ENCODE measurements around the gene PPY.
"Not testable (repeated sequence)": the region's sequence is repeated elsewhere in the genome, so short reads cannot be mapped to it uniquely, and the experiment has no call there.

The PPY gene, protein sequence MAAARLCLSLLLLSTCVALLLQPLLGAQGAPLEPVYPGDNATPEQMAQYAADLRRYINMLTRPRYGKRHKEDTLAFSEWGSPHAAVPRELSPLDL

DNA sequence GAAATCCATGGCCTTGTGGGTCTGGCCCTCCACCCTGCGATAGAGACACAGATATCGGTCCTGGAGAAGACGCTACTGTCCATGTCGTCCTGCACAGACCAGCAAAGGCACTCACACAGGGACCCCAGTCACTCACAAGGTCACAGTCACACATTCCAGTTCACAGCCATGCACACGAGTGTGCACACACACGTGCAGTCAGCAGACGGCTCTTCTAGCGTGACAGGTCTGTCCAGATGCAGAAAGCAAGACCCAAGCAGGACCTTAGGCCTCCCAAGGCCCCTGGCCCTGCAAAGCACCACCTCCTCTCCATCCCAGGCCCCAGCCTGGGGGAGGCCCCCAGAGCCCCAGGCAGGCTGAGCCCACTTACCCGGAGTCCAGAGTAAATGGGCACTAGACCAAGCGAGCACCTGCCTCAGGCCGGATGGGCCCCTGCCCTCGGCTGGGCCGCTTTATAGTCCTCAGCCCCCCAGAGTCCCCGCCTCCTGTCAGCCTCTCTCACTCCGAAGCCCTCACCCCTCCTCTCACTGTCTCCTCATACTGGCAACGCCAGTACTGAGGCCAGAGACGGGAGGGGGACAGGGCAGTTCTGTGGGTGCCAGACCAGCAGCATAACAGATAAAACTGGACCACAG, at the start of gene PPY:
Gene PPY (minus strand): TSS at position 426 of the 635 bp plus-strand sequence. CDS start 822 bp downstream, outside the sequence.
- DNase-seq (ENCODE audit: low read depth in 2 of 2) = no peak

DNA sequence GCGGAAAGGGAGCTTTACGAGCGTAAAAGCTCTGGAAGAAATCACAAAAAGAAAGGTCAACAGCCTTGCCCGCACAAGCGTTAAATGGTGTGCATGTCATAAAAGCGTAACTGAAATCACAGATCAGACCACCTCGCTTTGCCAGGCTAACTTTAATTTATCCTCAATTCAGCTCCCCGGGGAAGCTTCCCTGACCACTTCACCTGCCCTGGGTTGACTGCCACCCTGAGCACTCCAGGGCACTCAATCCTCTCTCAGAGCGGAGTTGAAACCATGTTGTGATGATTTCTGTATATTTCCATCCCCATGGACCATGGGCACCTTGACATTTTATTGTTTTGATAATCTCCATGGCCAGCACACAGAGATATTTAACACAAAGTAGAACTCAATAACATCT, 46.0 kb upstream of the PPY start:
- no peak for DNase-seq (ENCODE audit: low read depth in 2 of 2)

DNA sequence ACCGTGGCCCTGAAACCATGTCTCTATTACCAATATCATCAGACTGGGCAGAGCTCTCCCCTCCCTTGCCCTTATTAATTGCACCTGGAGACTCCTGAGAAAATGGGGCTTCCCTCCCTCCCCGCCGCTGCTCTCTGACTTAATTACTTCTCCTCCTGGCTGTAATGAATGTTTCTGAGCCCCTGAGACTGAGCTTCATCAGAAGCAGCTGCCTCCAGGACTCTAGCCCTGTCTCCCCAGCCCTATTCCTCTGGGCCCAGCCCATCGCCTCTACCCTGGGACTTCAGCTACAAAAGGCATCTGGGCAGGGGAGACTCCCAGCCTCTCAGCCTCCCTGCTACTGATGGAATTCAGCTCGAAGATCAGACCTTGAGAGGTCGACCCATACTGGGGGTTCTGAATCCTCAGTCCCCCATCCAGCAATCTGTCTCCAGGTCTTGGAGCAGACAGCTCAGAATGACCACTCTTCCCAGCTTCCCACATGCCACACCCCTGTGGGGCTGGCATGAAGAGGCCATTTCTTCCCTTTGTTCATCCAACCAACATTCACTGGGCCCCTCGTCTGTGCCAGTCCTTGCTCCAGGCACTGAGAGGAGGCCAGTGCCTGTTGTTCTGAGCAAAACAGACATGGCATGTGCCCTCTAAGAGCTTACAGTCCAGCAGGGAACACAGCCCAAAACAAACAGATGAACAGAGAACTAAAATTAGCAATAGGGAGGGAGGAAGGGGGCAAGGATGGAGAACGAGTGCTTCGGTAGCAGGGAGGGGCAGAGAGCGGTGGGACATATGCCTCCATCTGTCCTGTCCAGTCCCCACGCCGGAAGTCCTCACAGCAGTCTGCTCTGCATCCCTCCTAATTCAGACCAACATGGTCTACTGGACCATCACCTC, 45.1 kb upstream of the PPY start:
- no peak for DNase-seq (ENCODE audit: low read depth in 2 of 2)

DNA sequence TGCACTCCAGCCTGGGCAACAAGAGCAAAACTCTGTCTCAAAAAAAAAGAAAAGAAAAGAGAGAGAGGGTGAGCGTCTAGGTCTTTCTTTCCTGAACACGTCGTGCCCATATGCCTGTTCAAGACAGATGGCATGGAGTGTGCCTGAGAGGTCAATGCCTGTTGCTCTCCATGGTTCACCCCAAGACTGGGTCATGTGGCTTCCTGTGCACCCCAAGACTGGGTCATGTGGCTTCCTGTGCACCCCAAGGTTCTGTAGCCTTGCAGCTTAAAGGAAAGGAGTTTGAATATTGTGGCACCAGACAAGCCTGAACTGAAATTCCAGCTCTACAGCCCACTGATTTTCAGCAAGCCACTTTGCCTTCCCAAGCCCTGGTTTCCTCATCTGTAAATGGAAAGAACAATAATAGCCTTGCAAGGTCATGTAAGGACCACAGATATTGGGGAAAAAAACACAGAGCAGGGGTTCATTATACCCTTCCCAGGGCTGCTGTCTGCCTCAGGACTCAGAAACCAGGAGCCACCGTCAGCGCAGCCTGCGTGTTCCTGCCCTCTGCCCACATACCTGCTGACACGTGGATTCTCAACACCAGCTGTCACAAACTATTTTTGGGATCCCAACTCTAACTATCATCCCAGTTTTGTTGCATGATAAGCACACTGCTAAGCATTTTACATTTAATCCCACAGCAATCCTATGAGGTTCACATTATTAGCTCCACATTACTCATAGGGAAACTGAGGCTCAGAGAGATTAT, 44.1 kb upstream of the PPY start:
- no peak for DNase-seq (ENCODE audit: low read depth in 2 of 2)

DNA sequence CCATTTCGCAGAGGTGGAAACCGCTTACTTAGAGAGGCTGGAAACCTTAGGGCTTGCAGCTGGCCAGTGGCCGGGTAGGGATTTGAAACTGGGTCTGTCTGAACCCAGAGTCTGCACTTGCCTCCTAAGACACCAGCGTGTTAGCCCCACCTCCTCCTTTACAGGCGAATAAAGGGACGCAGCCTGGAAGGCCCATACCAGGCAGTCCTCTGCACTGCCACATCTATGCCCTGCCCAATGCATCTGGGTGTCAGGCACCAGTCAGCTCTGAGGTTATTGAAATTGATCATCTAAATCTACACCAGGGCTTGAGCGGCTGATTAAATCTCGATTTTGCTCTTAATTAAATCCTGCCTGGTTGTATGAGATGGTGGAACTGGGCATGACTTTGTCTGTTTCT, 42.2 kb upstream of the PPY start:
- no peak for DNase-seq (ENCODE audit: low read depth in 2 of 2)

DNA sequence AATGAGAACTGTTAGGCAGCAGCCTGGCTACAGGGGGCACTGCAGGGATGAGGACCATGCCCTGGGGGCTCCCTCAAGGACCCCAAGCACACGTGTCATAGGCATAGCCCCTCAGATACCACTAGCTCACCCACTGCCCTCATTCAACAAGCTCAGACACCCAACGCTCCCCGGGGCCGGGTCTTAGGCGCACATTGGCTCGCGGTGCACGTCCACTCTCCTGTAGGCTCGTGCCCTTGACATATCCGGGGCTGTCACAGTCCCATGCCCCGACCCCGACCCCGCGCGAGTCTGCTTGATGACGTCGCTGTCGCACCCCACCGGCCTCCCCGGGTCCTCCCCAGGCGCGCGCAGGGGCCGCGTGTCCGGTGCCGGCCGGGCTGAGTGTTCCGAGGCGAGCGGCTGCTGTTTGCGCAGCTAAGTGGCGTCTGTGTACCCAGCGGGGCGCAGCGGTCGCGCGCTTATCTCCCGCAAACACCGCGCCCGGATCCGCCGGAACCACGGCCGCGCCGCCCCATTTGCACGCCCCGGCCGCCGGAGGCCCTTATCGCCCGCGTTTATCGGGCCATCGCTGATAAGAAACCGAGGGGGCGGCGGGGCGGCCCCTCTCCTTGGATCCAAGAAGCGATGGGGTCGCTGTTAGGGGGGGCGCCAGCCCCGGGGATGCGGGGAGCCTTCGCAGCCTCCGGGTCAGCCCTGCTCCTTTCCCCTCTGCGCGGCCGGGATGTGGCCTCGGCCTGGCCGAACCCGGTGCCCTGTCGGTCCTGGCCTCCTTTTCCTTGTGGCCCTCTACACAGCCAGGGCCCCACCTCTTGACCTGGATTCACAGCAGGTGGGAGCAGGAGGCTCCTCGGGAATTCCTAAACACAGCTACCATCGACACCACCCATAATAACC, 41.5 kb upstream of the PPY start:
- no peak for DNase-seq (ENCODE audit: low read depth in 2 of 2)

DNA sequence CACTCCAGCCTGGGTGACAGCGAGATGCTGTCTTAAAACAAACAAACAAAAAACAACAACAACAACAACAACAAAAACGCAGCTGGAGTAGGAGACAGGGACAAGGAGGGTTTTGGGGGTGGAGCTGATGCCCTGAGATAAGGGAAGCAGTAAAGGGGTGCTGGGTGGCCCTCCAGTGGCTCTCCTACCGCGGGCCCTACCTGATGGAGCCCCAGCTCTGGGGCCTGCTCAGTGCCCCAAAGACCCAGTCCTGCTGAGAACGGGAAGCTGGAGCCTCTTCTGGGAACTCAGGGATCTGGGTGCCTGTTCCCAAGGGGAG, 40.9 kb upstream of the PPY start:
- no peak for DNase-seq (ENCODE audit: low read depth in 2 of 2)

DNA sequence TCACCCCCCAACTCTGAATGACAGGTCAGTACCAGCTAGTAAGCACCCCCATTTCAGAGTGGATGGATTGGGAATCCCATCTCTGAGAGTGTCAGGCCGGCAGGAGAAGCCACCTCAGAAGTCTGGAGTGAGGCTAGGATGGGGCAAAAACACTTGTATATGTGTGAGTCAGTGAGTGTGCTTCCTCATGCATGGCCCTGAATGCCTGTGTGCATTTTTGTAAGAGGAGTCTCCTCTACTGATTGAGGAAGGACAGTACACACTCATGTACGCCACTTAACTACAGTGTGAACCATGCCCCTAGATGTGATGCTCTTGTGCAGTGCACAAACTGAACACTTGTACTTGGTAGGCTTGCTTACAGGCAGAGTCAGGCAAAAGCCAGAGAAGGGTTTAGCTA, 39.9 kb upstream of the PPY start:
- DNase-seq (ENCODE audit: low read depth in 2 of 2) = no peak

DNA sequence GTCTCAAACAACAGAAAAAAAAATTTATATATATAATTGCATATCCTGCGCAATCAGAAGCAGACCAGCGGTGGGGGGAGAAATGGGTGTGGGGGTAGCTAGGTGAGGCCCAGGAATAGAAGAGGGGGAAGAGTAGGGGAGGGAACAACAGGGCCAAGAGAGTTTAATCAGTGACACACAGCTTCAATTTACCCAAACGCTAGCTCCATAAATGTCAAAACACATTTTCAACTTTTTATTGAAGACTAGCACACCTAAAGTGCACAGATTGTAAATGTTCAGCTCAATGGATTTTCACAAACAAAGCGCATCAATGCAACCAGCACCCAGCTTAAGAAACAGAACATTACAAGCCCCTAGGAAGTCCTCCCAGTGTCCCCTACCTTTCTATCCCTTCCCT, 37.4 kb upstream of the PPY start:
- no peak for DNase-seq (ENCODE audit: low read depth in 2 of 2)

DNA sequence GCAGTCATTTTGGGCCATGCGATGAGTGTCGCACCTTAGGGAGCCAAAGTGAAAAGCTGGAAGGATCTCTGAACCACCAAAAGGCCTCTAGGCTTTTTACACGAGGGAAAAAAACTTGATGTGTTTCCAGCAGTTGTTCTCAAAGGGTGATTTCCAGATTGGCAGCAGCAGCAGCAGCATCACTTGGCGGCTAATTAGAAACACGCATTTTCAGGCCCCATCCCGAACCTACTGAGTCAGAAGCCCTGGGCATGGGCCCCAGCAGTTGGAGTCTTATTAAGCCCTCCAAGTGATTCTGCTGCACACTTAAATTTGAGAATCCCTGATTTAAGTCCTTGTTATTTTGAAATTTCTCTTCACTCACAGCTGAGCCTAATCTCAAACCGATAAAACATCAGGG, 36.7 kb upstream of the PPY start:
- no peak for DNase-seq (ENCODE audit: low read depth in 2 of 2)

DNA sequence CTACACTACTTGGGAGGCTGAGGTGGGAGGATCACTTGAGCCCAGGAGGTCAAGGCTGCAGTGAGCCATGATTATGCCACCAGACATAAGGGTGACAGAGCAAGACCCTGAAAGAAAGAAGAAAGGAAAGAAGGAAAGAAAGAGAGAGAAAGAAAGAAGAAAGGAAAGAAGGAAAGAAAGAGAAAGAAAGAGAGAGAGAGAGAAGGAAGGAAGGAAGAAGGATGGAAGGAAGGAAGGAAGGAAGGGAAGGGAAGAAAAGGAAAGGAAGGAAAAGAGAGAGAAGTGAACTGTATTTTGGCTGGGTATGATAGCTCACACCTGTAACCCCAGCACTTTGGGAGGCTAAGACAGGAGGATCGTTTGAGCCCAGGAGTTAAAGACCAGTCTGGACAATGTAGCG, 35.8 kb upstream of the PPY start:
- DNase-seq (ENCODE audit: low read depth in 2 of 2) = no peak

DNA sequence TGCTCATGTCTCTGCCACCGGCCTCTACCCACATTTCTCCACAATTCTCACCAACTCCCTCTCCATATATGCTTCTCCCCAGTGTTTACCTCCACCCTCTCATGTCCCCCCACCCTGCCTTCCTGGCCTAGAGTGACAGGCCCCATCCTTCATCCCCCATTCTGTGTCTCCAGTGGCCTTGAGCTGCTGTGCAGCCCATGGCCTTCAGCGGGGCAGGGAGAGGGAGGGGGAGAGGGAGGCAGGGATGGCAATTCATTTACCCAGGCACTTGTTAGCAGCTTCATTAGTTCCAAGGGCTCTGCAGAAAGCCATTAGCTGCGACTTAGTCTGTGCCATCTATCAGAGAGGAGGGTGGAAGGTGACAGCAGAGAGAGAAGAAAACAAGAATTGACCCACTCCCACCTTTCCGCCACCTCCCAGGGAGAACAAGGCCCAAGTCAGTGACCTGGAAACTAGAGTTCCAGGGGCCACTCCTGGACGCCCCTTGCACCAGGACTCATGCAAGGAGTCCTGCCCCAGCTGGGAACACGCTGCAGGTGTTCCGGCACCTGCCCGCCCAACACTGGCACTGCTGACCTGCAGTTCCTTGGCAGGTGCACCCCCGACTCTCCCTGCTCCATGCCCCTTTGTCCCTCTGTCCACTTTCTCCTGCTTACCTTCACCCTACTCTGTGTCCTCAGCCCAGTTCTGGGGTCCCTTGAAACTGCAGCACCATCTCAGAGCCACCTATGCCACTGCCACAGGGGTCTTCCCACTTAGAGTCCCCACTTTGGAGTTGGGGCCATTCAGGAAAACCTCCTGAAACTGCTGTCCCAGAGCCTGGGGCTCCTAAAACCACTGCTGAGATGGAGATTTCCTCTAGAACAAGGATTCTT, 34.9 kb upstream of the PPY start:
- DNase-seq (ENCODE audit: low read depth in 2 of 2) = no peak

DNA sequence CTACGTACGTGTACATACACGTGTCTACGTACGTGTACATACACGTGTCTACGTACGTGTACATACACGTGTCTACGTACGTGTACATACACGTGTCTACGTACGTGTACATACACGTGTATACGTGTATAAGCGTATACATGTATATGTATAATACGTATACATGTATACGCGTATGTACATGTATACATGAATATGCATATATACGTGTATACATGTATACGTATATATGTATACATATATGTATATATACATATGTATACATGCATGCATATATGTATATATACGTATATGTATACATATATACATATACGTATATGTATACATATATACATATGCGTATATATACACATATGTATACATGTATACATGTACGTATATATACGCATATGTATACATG, 33.6 kb upstream of the PPY start:
- no peak for DNase-seq (ENCODE audit: low read depth in 2 of 2)

DNA sequence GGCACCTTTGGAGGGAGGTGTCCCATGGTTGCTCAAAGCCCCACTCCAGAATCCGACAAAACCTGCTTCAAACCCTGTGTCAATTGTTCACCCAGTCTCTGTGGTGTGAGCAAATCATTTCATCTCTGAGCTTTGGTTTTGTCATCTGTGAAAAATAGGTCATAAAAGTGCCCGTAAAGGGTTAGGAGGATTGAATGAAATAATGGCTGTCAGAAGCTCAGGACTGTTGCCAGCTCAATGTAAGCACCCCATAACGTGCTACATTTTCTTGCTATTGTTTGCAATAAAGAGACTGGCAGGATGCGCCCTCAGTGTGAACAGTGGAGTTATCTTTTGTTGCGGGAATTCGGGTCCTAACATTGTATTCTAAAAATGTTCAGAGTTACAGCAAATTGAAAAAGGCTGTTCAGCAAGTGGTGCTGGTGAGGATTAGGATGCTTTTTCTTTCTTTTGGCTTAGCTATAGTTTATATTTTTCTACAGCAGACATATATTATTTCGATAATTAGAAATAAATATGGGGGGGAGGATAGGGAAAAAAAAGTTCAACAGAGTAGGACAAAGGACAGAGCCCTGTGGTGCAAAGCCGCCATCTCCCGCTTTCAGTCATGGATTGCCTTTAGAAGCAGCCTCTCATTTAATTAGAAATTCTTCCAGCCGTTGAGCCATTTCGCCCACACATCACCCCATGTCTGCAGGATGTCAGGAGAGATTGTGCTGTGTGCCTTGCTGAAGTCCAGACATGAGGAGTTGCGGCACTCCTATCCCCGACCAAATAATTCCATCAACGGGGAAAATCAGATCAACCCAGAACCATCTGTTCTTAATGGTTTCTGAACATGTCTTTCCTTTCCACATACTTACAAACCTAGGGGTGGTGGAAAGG, 32.3 kb upstream of the PPY start:
- no peak for DNase-seq (ENCODE audit: low read depth in 2 of 2)

DNA sequence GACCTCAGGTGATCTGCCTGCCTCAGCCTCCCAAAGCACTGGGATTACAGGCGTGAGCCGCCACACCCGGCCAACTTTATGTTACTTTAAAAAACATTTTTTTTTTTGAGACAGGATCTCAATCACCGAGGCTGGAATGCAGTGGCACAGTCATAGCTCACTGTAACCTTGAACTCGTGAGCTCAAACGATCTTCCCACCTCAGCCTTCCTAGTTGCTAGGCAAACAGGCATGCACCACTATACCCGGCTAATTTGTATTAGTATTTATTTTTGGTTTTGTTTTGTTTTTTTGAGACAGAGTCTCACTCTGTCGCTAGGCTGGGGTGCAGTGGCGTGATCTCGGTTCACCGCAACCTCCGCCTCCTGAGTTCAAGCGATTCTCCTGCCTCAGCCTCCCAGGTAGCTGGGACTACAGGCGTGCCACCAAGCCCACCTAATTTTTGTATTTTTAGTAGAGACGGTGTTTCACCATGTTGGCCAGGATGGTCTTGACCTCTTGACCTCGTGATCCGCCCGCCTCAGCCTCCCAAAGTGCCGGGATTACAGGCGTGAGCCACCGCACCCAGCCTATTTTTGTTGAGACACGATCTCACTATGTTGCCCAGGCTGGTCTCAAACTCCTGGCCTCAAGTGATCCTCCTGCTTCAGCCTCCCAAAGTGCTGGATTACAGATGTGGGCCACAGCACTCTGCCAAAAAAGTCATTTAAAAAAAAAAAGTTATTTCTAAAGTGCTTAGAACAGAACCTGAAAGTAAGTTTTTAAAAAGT, 30.4 kb upstream of the PPY start:
- not testable (repeated sequence) for DNase-seq (ENCODE audit: low read depth in 2 of 2)

DNA sequence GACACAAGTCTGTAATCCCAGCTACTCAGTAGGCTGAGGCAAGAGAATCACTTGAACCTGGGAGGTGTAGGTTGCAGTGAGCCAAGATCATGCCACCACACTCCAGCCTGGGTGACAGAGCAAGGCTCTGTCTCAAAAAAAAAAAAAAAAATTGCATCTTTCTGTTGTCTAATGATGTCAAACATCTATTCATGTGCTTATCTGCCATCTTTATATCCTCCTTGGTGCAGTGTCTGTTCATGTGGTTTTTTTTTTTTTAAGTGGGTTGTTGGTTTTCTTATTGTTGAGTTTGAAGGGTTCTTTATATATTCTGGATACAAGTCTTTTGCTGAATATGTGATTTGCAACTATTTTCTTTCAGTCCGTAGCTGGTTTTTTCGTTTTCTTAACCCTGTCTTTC, 29.2 kb upstream of the PPY start:
- not testable (repeated sequence) for DNase-seq (ENCODE audit: low read depth in 2 of 2)

DNA sequence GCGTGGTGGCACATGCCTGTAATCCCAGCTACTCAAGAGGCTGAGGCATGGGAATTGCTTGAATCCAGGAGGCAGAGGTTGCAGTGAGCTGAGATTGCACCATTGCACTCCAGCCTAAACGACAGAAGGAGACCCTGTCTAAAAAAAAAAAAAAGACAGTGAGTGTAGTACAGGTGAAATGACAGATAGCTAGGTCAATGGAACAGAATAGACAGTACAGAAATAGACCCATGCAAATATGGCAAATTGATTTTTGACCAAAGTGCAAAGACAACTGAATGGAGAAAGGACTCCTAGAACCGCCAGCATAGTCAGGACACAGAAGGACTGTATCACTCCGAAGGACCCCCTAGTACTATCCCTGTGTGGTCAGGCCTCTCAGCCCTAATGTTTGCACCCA, 28.1 kb upstream of the PPY start:
- no peak for DNase-seq (ENCODE audit: low read depth in 2 of 2)

DNA sequence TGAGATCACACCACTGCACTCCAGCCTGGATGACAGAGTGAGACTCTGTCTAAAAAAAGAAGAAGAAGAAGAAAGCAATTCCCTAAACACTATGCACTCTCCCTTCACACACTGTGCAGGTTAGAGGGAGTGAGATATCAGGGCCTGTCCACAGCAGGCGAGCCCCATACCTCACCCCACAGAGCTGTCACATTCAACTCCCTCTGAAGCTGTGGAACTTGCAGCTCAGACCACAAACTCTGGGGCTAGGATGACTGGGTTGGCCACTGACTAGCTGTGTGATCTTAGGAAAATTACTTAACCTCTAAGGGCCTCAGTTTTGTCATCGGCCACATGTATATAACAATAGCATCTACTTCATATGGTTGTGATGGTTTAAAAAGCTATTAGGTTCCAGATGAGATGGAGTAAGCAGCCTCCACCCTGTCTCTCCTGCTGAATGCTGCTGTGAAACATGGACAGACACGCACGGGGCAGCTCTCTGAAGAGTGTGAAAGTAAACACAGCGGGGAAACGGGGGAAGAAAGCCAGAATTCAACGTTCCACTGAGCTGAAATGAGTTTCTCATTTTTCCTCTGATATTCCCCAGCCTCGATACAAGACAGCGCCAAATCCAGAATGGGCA, 25.1 kb upstream of the PPY start:
- no peak for DNase-seq (ENCODE audit: low read depth in 2 of 2)
